CD4-positive, alpha-beta T cell treated with Interleukin-15 for 1 hour (primary cell): Measurements from ENCODE around the gene SLC35F6.
"Not testable (repeated sequence)": the region's sequence is repeated elsewhere in the genome, so short reads cannot be mapped to it uniquely, and the experiment has no call there.

Source experiments
- DNase-seq: peaks from one replicate; pipeline ENCODE4 v3.0.0-alpha.2; 2020

The SLC35F6 gene

GRCh38 chr2:26731714-26732113 is 32.4 kb upstream of the SLC35F6 start:
- DNase-seq: no peak

- DNase-seq: no peak
Observed at GRCh38 chr2:26732446-26732845, 31.6 kb upstream of the SLC35F6 start.

GRCh38 chr2:26733413-26733812 is 30.7 kb upstream of the SLC35F6 start:
- DNase-seq: no peak

- DNase-seq: no peak
Observed at GRCh38 chr2:26735097-26735496, 29.0 kb upstream of the SLC35F6 start.

GRCh38 chr2:26735883-26736588 is 28.0 kb upstream of the SLC35F6 start:
- DNase-seq: no peak

GRCh38 chr2:26737221-26737620 is 26.9 kb upstream of the SLC35F6 start:
- no peak for DNase-seq

- DNase-seq: no peak
Observed at GRCh38 chr2:26738481-26738880, 25.6 kb upstream of the SLC35F6 start.

GRCh38 chr2:26739514-26739913 is 24.6 kb upstream of the SLC35F6 start:
- no peak for DNase-seq

GRCh38 chr2:26740346-26740745 is 23.7 kb upstream of the SLC35F6 start:
- DNase-seq: no peak

GRCh38 chr2:26740890-26741302 is 23.2 kb upstream of the SLC35F6 start:
- peak; percentile 21 for DNase-seq

GRCh38 chr2:26742048-26742770 is 21.9 kb upstream of the SLC35F6 start:
- DNase-seq: no peak

- no peak for DNase-seq
Observed at GRCh38 chr2:26743852-26744251, 20.2 kb upstream of the SLC35F6 start.

GRCh38 chr2:26744953-26745352 is 19.1 kb upstream of the SLC35F6 start:
- no peak for DNase-seq

- DNase-seq: peak; percentile 65
Observed at GRCh38 chr2:26745609-26746327, 18.3 kb upstream of the SLC35F6 start.

- no peak for DNase-seq
Observed at GRCh38 chr2:26746934-26747333, 17.1 kb upstream of the SLC35F6 start.

GRCh38 chr2:26749787-26750420 is 14.2 kb upstream of the SLC35F6 start:
- DNase-seq: not testable (repeated sequence)

- DNase-seq: not testable (repeated sequence)
Observed at GRCh38 chr2:26750467-26750866, 13.6 kb upstream of the SLC35F6 start.

GRCh38 chr2:26752656-26753055 is 11.4 kb upstream of the SLC35F6 start:
- no peak for DNase-seq

GRCh38 chr2:26754539-26754938 is 9.5 kb upstream of the SLC35F6 start:
- DNase-seq: no peak

GRCh38 chr2:26754972-26755670 is 9.0 kb upstream of the SLC35F6 start:
- DNase-seq: no peak

- DNase-seq: no peak
Observed at GRCh38 chr2:26756337-26756736, 7.7 kb upstream of the SLC35F6 start.
